DMS53 treated with DMSO at 0.1 percent for 48 hours (cell line): ENCODE results near the gene RIPK4.
"Not testable (repeated sequence)": the region's sequence is repeated elsewhere in the genome, so short reads cannot be mapped to it uniquely, and the experiment has no call there.

Experiments
- DNase-seq: peaks from one replicate; lab custom pipeline; 2025; ENCODE audit not compliant: unreplicated experiment; lab: John Stamatoyannopoulos, UW

The RIPK4 gene

GRCh38 chr21:41796476-41797080 is 29.7 kb upstream of the RIPK4 start:
- no peak for DNase-seq

- DNase-seq: no peak
These were observed 28.9 kb upstream of the RIPK4 start for GRCh38 chr21:41795726-41796125.

- DNase-seq: no peak
These were observed 27.7 kb upstream of the RIPK4 start for GRCh38 chr21:41794600-41794999.

GRCh38 chr21:41792711-41793110 is 25.9 kb upstream of the RIPK4 start:
- DNase-seq: no peak

- peak; percentile 73 for DNase-seq
These were observed 19.7 kb upstream of the RIPK4 start for GRCh38 chr21:41786509-41786987.

- DNase-seq: not testable (repeated sequence)
These were observed 18.4 kb upstream of the RIPK4 start for GRCh38 chr21:41785262-41785661.

GRCh38 chr21:41784456-41785102 is 17.7 kb upstream of the RIPK4 start:
- no peak for DNase-seq

GRCh38 chr21:41783476-41784180 is 16.8 kb upstream of the RIPK4 start:
- no peak for DNase-seq

GRCh38 chr21:41781050-41781410 is 14.2 kb upstream of the RIPK4 start:
- no peak for DNase-seq

GRCh38 chr21:41780337-41781049 is 13.6 kb upstream of the RIPK4 start:
- no peak for DNase-seq

- peak; percentile 60 for DNase-seq
These were observed 12.8 kb upstream of the RIPK4 start for GRCh38 chr21:41779659-41780058.

- DNase-seq: peak; percentile 69
These were observed 12.2 kb upstream of the RIPK4 start for GRCh38 chr21:41778930-41779600.

GRCh38 chr21:41777951-41778815 is 11.3 kb upstream of the RIPK4 start:
- DNase-seq: peak; percentile 62

- DNase-seq: no peak
These were observed 9.9 kb upstream of the RIPK4 start for GRCh38 chr21:41776778-41777177.

GRCh38 chr21:41775149-41775472 is 8.3 kb upstream of the RIPK4 start:
- peak; percentile 50 for DNase-seq

GRCh38 chr21:41774467-41775148 is 7.8 kb upstream of the RIPK4 start:
- peak; percentile 64 for DNase-seq

GRCh38 chr21:41772351-41773080 is 5.7 kb upstream of the RIPK4 start:
- DNase-seq: no peak

GRCh38 chr21:41771625-41771945 is 4.7 kb upstream of the RIPK4 start:
- DNase-seq: no peak
